ENCODE results near the gene TIMP1.

DNA sequence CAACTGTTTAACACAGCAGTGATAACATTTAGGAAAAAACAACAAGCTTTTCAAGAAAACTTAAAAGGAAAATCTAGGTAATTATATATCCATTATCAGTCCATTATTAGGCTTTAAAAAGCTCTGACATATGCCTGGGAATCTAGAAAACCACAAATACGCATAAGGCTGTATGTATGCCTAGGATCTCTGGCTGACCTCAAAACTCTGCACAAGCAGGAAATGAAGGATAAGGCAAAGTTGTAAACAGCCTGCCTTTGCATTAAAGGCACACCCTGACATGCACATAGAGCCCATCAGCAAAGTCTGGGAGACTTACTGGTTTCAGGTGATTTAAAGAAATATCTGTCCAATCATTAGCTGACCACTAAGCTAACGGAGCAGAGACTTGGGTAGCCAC, 14.0 kb downstream of the TIMP1 start:
- TF ChIP-seq EZH2 (IDR thresholded peaks at IDR 0.05) (no peak), FOXP2 (optimal IDR thresholded peaks at IDR 0.05; ENCODE audit: control extremely low read depth, extremely low read length, insufficient read depth) (no peak), POLR2AphosphoS5 (IDR thresholded peaks at IDR 0.05; ENCODE audit: borderline replicate concordance, low read depth, low read length) (no peak)
